MM.1S (cell line): ENCODE results near the gene OPRD1.
"Not testable (repeated sequence)": the region's sequence is repeated elsewhere in the genome, so short reads cannot be mapped to it uniquely, and the experiment has no call there.

Experiments used
- DNase-seq: peaks from one replicate; pipeline ENCODE4 v3.0.0-alpha.2; 2015
- H2AFZ ChIP-seq: fragments of 300-600 bp; sonication (generic); 2 replicates; pipeline ENCODE4 v1.6.0; 2016; ENCODE audit warnings: antibody characterized with exemption, low read length
- H3F3A ChIP-seq: fragments of 300-600 bp; sonication (generic); 2 replicates; pipeline ENCODE4 v1.6.1; 2016; ENCODE audit warnings: mild to moderate bottlenecking, antibody characterized with exemption, low read length, moderate library complexity, mixed read lengths; ENCODE audit not compliant: insufficient read depth
- H3K27ac ChIP-seq: fragments of 300-600 bp; sonication (generic); 2 replicates; pipeline ENCODE4 v1.5.1; 2016; ENCODE audit warnings: mild to moderate bottlenecking, low read length
- H3K27me3 ChIP-seq: fragments of 300-600 bp; sonication (generic); replicated peaks from 2 replicates; pipeline ENCODE4 v1.6.0; 2016; ENCODE audit warnings: low read length; ENCODE audit not compliant: insufficient read depth
- H3K36me3 ChIP-seq: fragments of 300-600 bp; sonication (generic); replicated peaks from 2 replicates; pipeline ENCODE4 v1.6.1; 2016; ENCODE audit warnings: mild to moderate bottlenecking, low read length, mixed read lengths; ENCODE audit not compliant: insufficient read depth
- H3K4me1 ChIP-seq: fragments of 300-600 bp; sonication (generic); 2 replicates; pipeline ENCODE4 v1.6.1; 2016; ENCODE audit warnings: low read length, mixed read lengths
- H3K4me2 ChIP-seq: fragments of 300-600 bp; sonication (generic); 2 replicates; pipeline ENCODE4 v1.6.0; 2016; ENCODE audit warnings: low read depth, low read length
- H3K4me3 ChIP-seq: fragments of 300-600 bp; sonication (generic); 2 replicates; pipeline ENCODE4 v1.5.1; 2016; ENCODE audit warnings: low read length, mixed read lengths
- H3K79me2 ChIP-seq: fragments of 300-600 bp; sonication (generic); 2 replicates; pipeline ENCODE4 v1.6.1; 2016; ENCODE audit warnings: mixed run types, low read length, mixed read lengths
- H3K9ac ChIP-seq: fragments of 300-600 bp; sonication (generic); 2 replicates; pipeline ENCODE4 v1.6.1; 2016; ENCODE audit warnings: low read length, mixed read lengths
- H3K9me2 ChIP-seq: fragments of 300-600 bp; sonication (generic); replicated peaks from 2 replicates; pipeline ENCODE4 v1.6.1; 2016; ENCODE audit warnings: mild to moderate bottlenecking, low read length, mixed read lengths; ENCODE audit not compliant: insufficient read depth
- H3K9me3 ChIP-seq: fragments of 300-600 bp; sonication (generic); replicated peaks from 2 replicates; pipeline ENCODE4 v1.6.1; 2016; ENCODE audit warnings: mild to moderate bottlenecking, low read length, mixed read lengths; ENCODE audit not compliant: insufficient read depth
- H4K20me1 ChIP-seq: fragments of 300-600 bp; sonication (generic); 2 replicates; pipeline ENCODE4 v1.6.1; 2016; ENCODE audit warnings: mild to moderate bottlenecking, low read length, moderate library complexity, mixed read lengths; ENCODE audit not compliant: insufficient read depth
- EZH2 ChIP-seq: fragments of 300-600 bp; sonication (generic); optimal IDR thresholded peaks from 2 replicates; pipeline ENCODE3; 2017; ENCODE audit warnings: low read depth, mild to moderate bottlenecking, antibody characterized with exemption, low read length, mixed read lengths
- EZH2phosphoT487 ChIP-seq: fragments of 300-600 bp; sonication (generic); IDR thresholded peaks from 2 replicates; pipeline ENCODE4 v1.6.1; 2018; ENCODE audit warnings: antibody characterized with exemption, low read length
- TF ChIP-seq, protein P1 (sequence below): fragments of 300-600 bp; sonication (generic); IDR thresholded peaks from 2 replicates; pipeline ENCODE4 v1.5.1; 2016; ENCODE audit warnings: antibody characterized with exemption, low read length, mixed read lengths

The OPRD1 gene

DNA sequence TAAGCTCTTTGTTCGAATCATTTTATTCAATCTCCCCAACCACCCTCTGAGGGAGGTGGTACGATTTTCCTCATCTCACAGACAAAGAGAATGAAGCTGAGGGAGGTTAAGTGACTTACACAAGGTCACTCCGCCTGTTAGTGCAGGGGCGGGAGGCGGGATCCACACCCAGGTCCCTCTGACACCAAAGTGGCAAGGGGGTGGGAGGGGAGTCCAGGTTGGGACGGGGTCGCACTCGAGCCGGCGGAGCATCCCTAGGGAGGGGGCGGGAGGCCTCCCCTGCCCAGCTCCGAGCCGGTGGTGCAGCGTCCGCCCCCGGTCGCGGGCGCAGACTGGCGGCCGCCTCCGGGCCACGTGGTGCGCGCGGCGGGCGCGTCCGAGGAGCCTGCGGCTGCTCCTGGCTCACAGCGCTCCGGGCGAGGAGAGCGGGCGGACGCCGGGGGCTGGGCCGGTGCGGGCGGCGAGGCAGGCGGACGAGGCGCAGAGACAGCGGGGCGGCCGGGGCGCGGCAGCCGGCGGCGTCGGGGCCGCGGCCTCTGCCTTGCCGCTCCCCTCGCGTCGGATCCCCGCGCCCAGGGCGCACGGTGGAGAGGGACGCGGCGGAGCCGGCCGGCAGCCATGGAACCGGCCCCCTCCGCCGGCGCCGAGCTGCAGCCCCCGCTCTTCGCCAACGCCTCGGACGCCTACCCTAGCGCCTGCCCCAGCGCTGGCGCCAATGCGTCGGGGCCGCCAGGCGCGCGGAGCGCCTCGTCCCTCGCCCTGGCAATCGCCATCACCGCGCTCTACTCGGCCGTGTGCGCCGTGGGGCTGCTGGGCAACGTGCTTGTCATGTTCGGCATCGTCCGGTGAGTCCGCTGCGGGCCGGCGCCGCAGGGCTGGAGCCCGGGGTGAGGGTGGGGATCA is at the start of gene OPRD1:
Gene OPRD1, plus strand, starts transcription at position 405 of the 903 bp plus-strand sequence. Its CDS starts 214 bp downstream, at position 619.
- Histone ChIP-seq H3K36me3 (no peaks in the 10 kb centered on the region), H3K9me2 (no peaks in the 10 kb centered on the region)
- TF ChIP-seq EZH2phosphoT487, result 0 out of 2 replicates have a peak, but pooled peaks have one; percentile 10
- no peak for TF ChIP-seq EZH2

GRCh38 chr1:28766532-28767183 is 45.3 kb upstream of the OPRD1 start:
- H3K79me2 ChIP-seq, result peaks cover 65% of the 10 kb centered on the region
- DNase-seq, result no peak
- H3K4me2 ChIP-seq, result no peak overlapping the region
- TF ChIP-seq EZH2phosphoT487, result no peak
- TF ChIP-seq, protein P1, sequence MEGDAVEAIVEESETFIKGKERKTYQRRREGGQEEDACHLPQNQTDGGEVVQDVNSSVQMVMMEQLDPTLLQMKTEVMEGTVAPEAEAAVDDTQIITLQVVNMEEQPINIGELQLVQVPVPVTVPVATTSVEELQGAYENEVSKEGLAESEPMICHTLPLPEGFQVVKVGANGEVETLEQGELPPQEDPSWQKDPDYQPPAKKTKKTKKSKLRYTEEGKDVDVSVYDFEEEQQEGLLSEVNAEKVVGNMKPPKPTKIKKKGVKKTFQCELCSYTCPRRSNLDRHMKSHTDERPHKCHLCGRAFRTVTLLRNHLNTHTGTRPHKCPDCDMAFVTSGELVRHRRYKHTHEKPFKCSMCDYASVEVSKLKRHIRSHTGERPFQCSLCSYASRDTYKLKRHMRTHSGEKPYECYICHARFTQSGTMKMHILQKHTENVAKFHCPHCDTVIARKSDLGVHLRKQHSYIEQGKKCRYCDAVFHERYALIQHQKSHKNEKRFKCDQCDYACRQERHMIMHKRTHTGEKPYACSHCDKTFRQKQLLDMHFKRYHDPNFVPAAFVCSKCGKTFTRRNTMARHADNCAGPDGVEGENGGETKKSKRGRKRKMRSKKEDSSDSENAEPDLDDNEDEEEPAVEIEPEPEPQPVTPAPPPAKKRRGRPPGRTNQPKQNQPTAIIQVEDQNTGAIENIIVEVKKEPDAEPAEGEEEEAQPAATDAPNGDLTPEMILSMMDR, result no peak
- no peak for TF ChIP-seq EZH2
- H3F3A ChIP-seq, result no peaks in the 10 kb centered on the region; the same call in 1 of the 2 replicates
- H3K4me3 ChIP-seq, result no peak overlapping the region
- H2AFZ ChIP-seq, result no peak overlapping the region
- H3K27me3 ChIP-seq, result no peaks in the 10 kb centered on the region
- H3K9ac ChIP-seq, result no peak overlapping the region
- H3K9me3 ChIP-seq, result no peaks in the 10 kb centered on the region
- H3K9me2 ChIP-seq, result no peaks in the 10 kb centered on the region
- H3K4me1 ChIP-seq, result no peaks in the 10 kb centered on the region
- H3K36me3 ChIP-seq, result no peaks in the 10 kb centered on the region
- H3K27ac ChIP-seq, result no peak overlapping the region
- peaks cover 20% of the 10 kb centered on the region for H4K20me1 ChIP-seq

More for the DNA sequence above, at the start of gene OPRD1:
- Histone ChIP-seq H3K4me2 (no peak within 1 kb of the TSS), H3K9ac (no peak within 1 kb of the TSS), H3K79me2 (no peaks in the 10 kb centered on the region), H3K27me3 (peaks cover 70% of the 10 kb centered on the region), H3K9me3 (no peaks in the 10 kb centered on the region), H3K27ac (no peak within 1 kb of the TSS), H3F3A (no peaks in the 10 kb centered on the region), H3K4me3 (no peak within 1 kb of the TSS), H2AFZ (no peak within 1 kb of the TSS), H4K20me1 (no peaks in the 10 kb centered on the region), H3K4me1 (no peaks in the 10 kb centered on the region)
- DNase-seq, result no peak

DNA sequence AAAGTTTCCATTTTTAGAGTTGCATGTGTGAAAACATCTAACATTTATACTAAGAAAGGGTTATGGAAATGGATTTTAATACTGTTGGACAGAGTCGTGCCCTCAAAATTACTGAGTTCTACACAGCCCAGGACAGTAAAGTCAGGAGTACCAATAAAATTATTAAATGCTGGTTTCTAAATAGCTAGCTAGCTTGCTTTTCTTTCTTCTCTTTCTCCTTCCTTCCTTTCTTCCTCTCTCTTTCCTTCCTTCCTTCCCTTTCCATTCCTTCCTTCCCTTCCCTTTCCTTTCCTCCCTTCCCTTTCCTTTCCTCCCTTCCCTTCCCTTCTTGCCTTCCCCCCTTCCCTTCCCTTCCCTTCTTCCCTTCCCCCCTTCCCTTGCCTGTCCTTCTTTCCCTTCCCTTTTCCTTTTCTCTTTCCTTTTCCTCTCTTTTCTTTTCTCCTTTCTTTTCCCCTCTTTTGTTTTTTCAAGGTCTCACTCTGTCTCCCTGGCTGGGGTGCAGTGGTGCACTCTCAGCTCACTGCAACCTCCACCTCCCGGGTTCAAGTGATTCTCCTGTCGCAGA is 41.3 kb upstream of the OPRD1 start:
- Histone ChIP-seq H3K9ac (no peak overlapping the region), H3F3A (peaks cover 8% of the 10 kb centered on the region), H3K79me2 (peaks cover 35% of the 10 kb centered on the region), H3K4me1 (no peaks in the 10 kb centered on the region), H3K27ac (no peak overlapping the region), H3K27me3 (no peaks in the 10 kb centered on the region), H3K4me3 (no peak overlapping the region), H2AFZ (no peak overlapping the region), H3K4me2 (no peak overlapping the region), H3K9me2 (no peaks in the 10 kb centered on the region), H3K9me3 (no peaks in the 10 kb centered on the region), H4K20me1 (peaks cover 13% of the 10 kb centered on the region), H3K36me3 (no peaks in the 10 kb centered on the region)
- no peak for DNase-seq
- TF ChIP-seq, protein P1, result no peak
- TF ChIP-seq EZH2phosphoT487 (no peak), EZH2 (no peak)

DNA sequence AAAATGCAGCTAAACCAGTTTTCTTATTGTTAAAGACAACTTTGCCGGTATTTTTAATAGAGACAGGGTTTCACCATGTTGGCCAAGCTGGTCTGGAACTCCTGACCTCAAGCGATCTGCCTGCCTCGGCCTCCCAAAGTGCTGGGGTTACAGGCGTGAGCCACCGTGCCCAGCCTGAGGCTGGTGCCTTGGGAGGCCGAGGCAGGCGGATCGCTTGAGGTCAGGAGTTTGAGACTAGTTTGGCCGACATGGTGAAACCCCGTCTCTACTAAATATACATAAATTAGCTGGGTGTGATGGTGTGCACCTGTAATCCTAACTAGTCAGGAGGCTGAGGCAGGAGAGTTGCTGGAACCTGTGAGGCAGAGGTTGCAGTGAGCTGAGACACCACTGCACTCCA is 40.0 kb upstream of the OPRD1 start:
- not testable (repeated sequence) for H3K27me3 ChIP-seq, H3K9me2 ChIP-seq, H3K9ac ChIP-seq, H3F3A ChIP-seq, DNase-seq, H3K4me1 ChIP-seq, H3K9me3 ChIP-seq, H3K36me3 ChIP-seq, H4K20me1 ChIP-seq, H2AFZ ChIP-seq, H3K4me3 ChIP-seq, H3K27ac ChIP-seq, H3K4me2 ChIP-seq
- peaks cover 22% of the 10 kb centered on the region for H3K79me2 ChIP-seq
